H1 (cell line): ENCODE data around the gene DHX58. TPM values are rescaled to one million over a fixed set of nuclear protein-coding genes. Genes with fewer than 3 reads are reported as not detected.

Source experiments
- CEBPB ChIP-seq: IDR thresholded peaks from 2 replicates; pipeline ENCODE4 v1.6.1; 2012; ENCODE audit warnings: low read depth, low read length
- HDAC2 ChIP-seq, 2 experiments: fragments of 300-600 bp in 1 of 2; sonication (generic) in 1 of 2; IDR thresholded peaks; 2 replicates each; pipeline ENCODE4 v1.6.1; 2011 to 2012; ENCODE audit warnings: low read depth in 2 of 2, low read length in 2 of 2, mild to moderate bottlenecking in 2 of 2, moderate library complexity in 2 of 2, borderline replicate concordance in 1 of 2, inconsistent platforms in 1 of 2
- JUN ChIP-seq: IDR thresholded peaks from 2 replicates; pipeline ENCODE4 v1.6.1; 2011; ENCODE audit warnings: low read depth, mild to moderate bottlenecking, improper control_type of control experiment, low read length
- polyA plus RNA-seq, 7 experiments: library from polyadenylated mRNA; depleted of rRNA in 3 of 7; stranded (reverse) in 5 of 7; unstranded in 2 of 7; fragments of >200 nt in 5 of 7; fragments of 200-250 nt in 2 of 7; gene quantifications; 1 replicate in 5 of 7; 2 replicates in 1 of 7; 4 replicates in 1 of 7; pipeline versions ENCODE4 v1.2.1 to v1.2.3, GENCODE V29; 2011 to 2013; ENCODE audit warnings: missing spikeins in 2 of 7, mixed read lengths in 2 of 7
- total RNA-seq: library from RNA; stranded (reverse); fragmentation: NEBNext Ultra II Directional; extraction: Animal tissue kit (Norgen Biotek cat#: 25700); gene quantifications from 2 replicates; pipeline ENCODE4 v1.2.1, GENCODE V29; 2021

The DHX58 gene
- total and polyA plus RNA-seq, 2 of the 8 experiments (the other 6 are each of a cell fraction or from before 2014, with no cell fraction given) = 5.6 to 9.9 TPM

GRCh38 chr17:42076797-42077559, 35.5 kb downstream of the DHX58 start (continued):
- TF ChIP-seq HDAC2 (IDR thresholded peaks at IDR 0.05; ENCODE audit: borderline replicate concordance in 1 of 2, low read depth in 2 of 2, low read length in 2 of 2) = no peak
- TF ChIP-seq CEBPB = no peak
- TF ChIP-seq JUN = no peak
